ENCODE measurements around the gene SNX13. TPM values are rescaled to one million over a fixed set of nuclear protein-coding genes. Genes with fewer than 3 reads are reported as not detected.
A peak's percentile ranks its signal among the peaks of the same experiment; 100 is the strongest.
"Not testable (repeated sequence)": the region's sequence is repeated elsewhere in the genome, so short reads cannot be mapped to it uniquely, and the experiment has no call there.

Gene SNX13
- polyA plus RNA-seq, 3 donors from 2014 or later = 7.7 to 13.3 (median 10.6) TPM

GRCh38 chr7:17915168-17915567 is 25.1 kb downstream of the SNX13 start:
- peaks cover 0 to 6% (median 5%) of the 10 kb centered on the region in 3 donors for H3K36me3 Mint-ChIP-seq
- H3K4me3 Mint-ChIP-seq = no peak overlapping the region
- no peak overlapping the region for H3K27ac Mint-ChIP-seq
- peaks cover 0 to 3% (median 0%) of the 10 kb centered on the region in 6 donors for H3K9me3 Mint-ChIP-seq
- H3K4me1 Mint-ChIP-seq = peaks cover 38 to 40% of the 10 kb centered on the region in 2 donors
- DNase-seq = no peak
- peaks cover 0 to 2% (median 0%) of the 10 kb centered on the region in 3 donors for H3K27me3 Mint-ChIP-seq (ENCODE audit: low read depth in 3 of 3)

- Mint-ChIP-seq H3K36me3 (peaks cover 4 to 10% (median 6%) of the 10 kb centered on the region in 3 donors), H3K27ac (no peak overlapping the region), H3K27me3 (ENCODE audit: low read depth in 3 of 3) (no peaks in the 10 kb centered on the region), H3K4me3 (no peak overlapping the region), H3K9me3 (peaks cover 0 to 3% (median 0%) of the 10 kb centered on the region in 6 donors), H3K4me1 (peaks cover 31 to 36% of the 10 kb centered on the region in 2 donors)
- DNase-seq = no peak
Measured at GRCh38 chr7:17913250-17913649, 27.0 kb downstream of the SNX13 start.

- Mint-ChIP-seq H3K36me3 (peaks cover 4 to 10% (median 6%) of the 10 kb centered on the region in 3 donors), H3K9me3 (no peaks in the 10 kb centered on the region), H3K27me3 (ENCODE audit: low read depth in 3 of 3) (no peaks in the 10 kb centered on the region), H3K4me3 (no peak overlapping the region), H3K27ac (peak overlapping the region in 1 of 6 donors; percentile 35), H3K4me1 (peaks cover 31 to 37% of the 10 kb centered on the region in 2 donors)
- DNase-seq = no peak
Measured at GRCh38 chr7:17912536-17913235, 27.6 kb downstream of the SNX13 start.

- Mint-ChIP-seq H3K36me3 (peaks cover 4 to 10% (median 6%) of the 10 kb centered on the region in 3 donors), H3K4me3 (no peak overlapping the region), H3K27ac (no peak overlapping the region), H3K27me3 (ENCODE audit: low read depth in 3 of 3) (no peaks in the 10 kb centered on the region), H3K9me3 (no peaks in the 10 kb centered on the region), H3K4me1 (peaks cover 36 to 39% of the 10 kb centered on the region in 2 donors)
- DNase-seq = no peak
Measured at GRCh38 chr7:17912050-17912449, 28.2 kb downstream of the SNX13 start.

GRCh38 chr7:17910377-17910776 is 29.9 kb downstream of the SNX13 start:
- peaks cover 48 to 50% of the 10 kb centered on the region in 2 donors for H3K4me1 Mint-ChIP-seq
- H3K9me3 Mint-ChIP-seq = no peaks in the 10 kb centered on the region
- no peaks in the 10 kb centered on the region for H3K27me3 Mint-ChIP-seq (ENCODE audit: low read depth in 3 of 3)
- H3K36me3 Mint-ChIP-seq = peaks cover 4 to 10% (median 6%) of the 10 kb centered on the region in 3 donors
- no peak overlapping the region for H3K27ac Mint-ChIP-seq
- H3K4me3 Mint-ChIP-seq = no peak overlapping the region
- DNase-seq = no peak

GRCh38 chr7:17909310-17909709 is 31.0 kb downstream of the SNX13 start:
- H3K27ac Mint-ChIP-seq; H3K9me3 Mint-ChIP-seq; H3K4me3 Mint-ChIP-seq; H3K36me3 Mint-ChIP-seq; DNase-seq; H3K27me3 Mint-ChIP-seq (ENCODE audit: low read depth in 3 of 3): not testable (repeated sequence)
- H3K4me1 Mint-ChIP-seq = peaks cover 46 to 57% of the 10 kb centered on the region in 2 donors

GRCh38 chr7:17907014-17907413 is 33.3 kb downstream of the SNX13 start:
- Mint-ChIP-seq H3K27me3 (ENCODE audit: low read depth in 3 of 3) (no peaks in the 10 kb centered on the region), H3K27ac (peak overlapping the region in 4 of 6 donors; percentile 22 to 72 (median 40)), H3K9me3 (no peaks in the 10 kb centered on the region), H3K4me3 (no peak overlapping the region), H3K4me1 (peaks cover 49 to 76% of the 10 kb centered on the region in 2 donors), H3K36me3 (peaks cover 4 to 10% (median 6%) of the 10 kb centered on the region in 3 donors)
- DNase-seq = no peak

GRCh38 chr7:17903337-17903736 is 37.0 kb downstream of the SNX13 start:
- H3K9me3 Mint-ChIP-seq = no peaks in the 10 kb centered on the region
- H3K36me3 Mint-ChIP-seq = no peaks in the 10 kb centered on the region
- no peak overlapping the region for H3K27ac Mint-ChIP-seq
- DNase-seq = no peak
- no peaks in the 10 kb centered on the region for H3K27me3 Mint-ChIP-seq (ENCODE audit: low read depth in 3 of 3)
- peak overlapping the region in 2 of 5 donors; percentile 22 to 48 for H3K4me3 Mint-ChIP-seq
- H3K4me1 Mint-ChIP-seq = peaks cover 45 to 69% of the 10 kb centered on the region in 2 donors

GRCh38 chr7:17902599-17902998 is 37.7 kb downstream of the SNX13 start:
- Mint-ChIP-seq H3K36me3 (no peaks in the 10 kb centered on the region), H3K27me3 (ENCODE audit: low read depth in 3 of 3) (no peaks in the 10 kb centered on the region)

GRCh38 chr7:17900464-17900863 is 39.8 kb downstream of the SNX13 start:
- Mint-ChIP-seq H3K27ac (peak overlapping the region in 1 of 6 donors; percentile 31), H3K27me3 (ENCODE audit: low read depth in 3 of 3) (no peaks in the 10 kb centered on the region), H3K36me3 (no peaks in the 10 kb centered on the region), H3K9me3 (no peaks in the 10 kb centered on the region), H3K4me3 (no peak overlapping the region), H3K4me1 (peaks cover 26 to 42% of the 10 kb centered on the region in 2 donors)
- DNase-seq = no peak

More at GRCh38 chr7:17902599-17902998, 37.7 kb downstream of the SNX13 start:
- Mint-ChIP-seq H3K4me1 (peaks cover 38 to 62% of the 10 kb centered on the region in 2 donors), H3K27ac (no peak overlapping the region), H3K9me3 (no peaks in the 10 kb centered on the region), H3K4me3 (no peak overlapping the region)
- DNase-seq = no peak

GRCh38 chr7:17898111-17898510 is 42.2 kb downstream of the SNX13 start:
- no peak overlapping the region for H3K4me3 Mint-ChIP-seq
- H3K27me3 Mint-ChIP-seq (ENCODE audit: low read depth in 3 of 3) = no peaks in the 10 kb centered on the region
- H3K36me3 Mint-ChIP-seq = no peaks in the 10 kb centered on the region
- peak overlapping the region in 1 of 6 donors; percentile 44 for H3K27ac Mint-ChIP-seq
- no peak for DNase-seq
- H3K9me3 Mint-ChIP-seq = no peaks in the 10 kb centered on the region
- H3K4me1 Mint-ChIP-seq = peaks cover 11 to 23% of the 10 kb centered on the region in 2 donors

GRCh38 chr7:17887286-17887685 is 53.0 kb downstream of the SNX13 start:
- Mint-ChIP-seq H3K4me3 (no peak overlapping the region), H3K9me3 (no peaks in the 10 kb centered on the region), H3K27ac (no peak overlapping the region), H3K27me3 (ENCODE audit: low read depth in 3 of 3) (no peaks in the 10 kb centered on the region), H3K4me1 (peaks cover 0 to 7% of the 10 kb centered on the region in 2 donors), H3K36me3 (peaks cover 19 to 37% (median 21%) of the 10 kb centered on the region in 3 donors)
- no peak for DNase-seq

- Mint-ChIP-seq H3K4me1 (peaks cover 0 to 2% of the 10 kb centered on the region in 2 donors), H3K36me3 (peaks cover 12 to 40% (median 23%) of the 10 kb centered on the region in 3 donors), H3K27me3 (ENCODE audit: low read depth in 3 of 3) (peaks cover 0 to 2% (median 0%) of the 10 kb centered on the region in 3 donors), H3K27ac (no peak overlapping the region), H3K4me3 (no peak overlapping the region), H3K9me3 (no peaks in the 10 kb centered on the region)
- DNase-seq = no peak
Measured at GRCh38 chr7:17882685-17883084, 57.6 kb downstream of the SNX13 start.

- Mint-ChIP-seq H3K36me3 (peaks cover 12 to 37% (median 21%) of the 10 kb centered on the region in 3 donors), H3K27ac (no peak overlapping the region), H3K4me1 (no peaks in the 10 kb centered on the region), H3K4me3 (no peak overlapping the region), H3K9me3 (no peaks in the 10 kb centered on the region), H3K27me3 (ENCODE audit: low read depth in 3 of 3) (peaks cover 0 to 2% (median 0%) of the 10 kb centered on the region in 3 donors)
- DNase-seq = no peak
Measured at GRCh38 chr7:17879075-17879661, 61.1 kb downstream of the SNX13 start.
